Activated CD4-positive, alpha-beta T cell treated with anti-CD3 and anti-CD28 coated beads, Interleukin-2, amount 10 ng/mL, durations not matched to agents 7 days and 5 days (primary cell): ENCODE results near the gene TMEM30B. TPM values are rescaled to one million over a fixed set of nuclear protein-coding genes. Genes with fewer than 3 reads are reported as not detected.

Experiments
- CTCF ChIA-PET: fragments of 350-600 bp; sonication (Branson Sonifier 250); formaldehyde crosslinking; loops from one replicate; lab custom pipeline; 2021; ENCODE audit warnings: antibody characterized with exemption; lab: Charles Lee
- POLR2A ChIA-PET: fragments of 350-600 bp; sonication (Branson Sonifier 250); formaldehyde crosslinking; loops from one replicate; lab custom pipeline; 2021; ENCODE audit warnings: antibody characterized with exemption; lab: Charles Lee
- DNase-seq: peaks from one replicate; pipeline ENCODE4 v3.0.0-alpha.2; 2020
- H3K27ac Mint-ChIP-seq: one replicate; pipeline ENCODE4 v1.8.0; 2021; ENCODE audit warnings: mild to moderate bottlenecking, moderate library complexity, mixed read lengths
- H3K27me3 Mint-ChIP-seq: one replicate; pipeline ENCODE4 v1.8.0; 2021; ENCODE audit warnings: mixed read lengths
- H3K36me3 Mint-ChIP-seq: one replicate; pipeline ENCODE4 v1.8.0; 2021; ENCODE audit warnings: low read depth, mixed read lengths
- H3K4me1 Mint-ChIP-seq: one replicate; pipeline ENCODE4 v1.8.0; 2021; ENCODE audit warnings: mixed read lengths
- H3K4me3 Mint-ChIP-seq: one replicate; pipeline ENCODE4 v1.8.0; 2021; ENCODE audit warnings: mild to moderate bottlenecking, moderate library complexity, mixed read lengths
- H3K9me3 Mint-ChIP-seq: one replicate; pipeline ENCODE4 v1.8.0; 2021; ENCODE audit warnings: mixed read lengths
- total RNA-seq, 2 experiments: library from RNA; stranded (reverse); gene quantifications; one replicate each; pipeline ENCODE4 v1.2.3, GENCODE V29; 2021

The TMEM30B gene
- total RNA-seq, 2 experiments from 2014 or later = 0.30 to 0.42 TPM

- ChIA-PET POLR2A (no interaction called here), CTCF (no interaction called here)
- Mint-ChIP-seq H3K27me3 (peaks cover 50% of the 10 kb centered on the region), H3K4me3 (no peak overlapping the region), H3K9me3 (no peaks in the 10 kb centered on the region), H3K27ac (no peak overlapping the region), H3K4me1 (no peaks in the 10 kb centered on the region), H3K36me3 (no peaks in the 10 kb centered on the region)
- DNase-seq = no peak
These were observed 20.0 kb downstream of the TMEM30B start for GRCh38 chr14:61260939-61261776.

- H3K9me3 Mint-ChIP-seq = no peaks in the 10 kb centered on the region
- peaks cover 44% of the 10 kb centered on the region for H3K27me3 Mint-ChIP-seq
- no peaks in the 10 kb centered on the region for H3K4me1 Mint-ChIP-seq
- no peak overlapping the region for H3K4me3 Mint-ChIP-seq
- ChIA-PET CTCF (interaction anchor here (1.0 kb wide), 1 partner anchor 20 kb away, joined by 3 read pairs; no protein-coding TSS in a partner anchor), POLR2A (no interaction called here)
- no peaks in the 10 kb centered on the region for H3K36me3 Mint-ChIP-seq
- DNase-seq = no peak
- H3K27ac Mint-ChIP-seq = no peak overlapping the region
These were observed 22.2 kb downstream of the TMEM30B start for GRCh38 chr14:61258985-61259384.

GRCh38 chr14:61257469-61258057 lies 23.6 kb downstream of the TMEM30B start:
- Mint-ChIP-seq H3K9me3 (no peaks in the 10 kb centered on the region), H3K36me3 (no peaks in the 10 kb centered on the region), H3K4me3 (no peak overlapping the region), H3K4me1 (peaks cover 2% of the 10 kb centered on the region), H3K27me3 (peaks cover 43% of the 10 kb centered on the region), H3K27ac (no peak overlapping the region)
- CTCF ChIA-PET = interaction anchor here (0.7 to 1.8 kb wide), 5 partner anchors 23 to 1710 kb away, joined by 3 to 4 read pairs (median 3); partner anchors contain the start of gene TMEM30B
- POLR2A ChIA-PET = no interaction called here
- DNase-seq = no peak

- no peak for DNase-seq
- no peaks in the 10 kb centered on the region for H3K9me3 Mint-ChIP-seq
- H3K4me3 Mint-ChIP-seq = no peak overlapping the region
- ChIA-PET CTCF (interaction anchor here (0.7 to 1.8 kb wide), 5 partner anchors 24 to 1710 kb away, joined by 3 to 4 read pairs (median 3); partner anchors contain the start of gene TMEM30B), POLR2A (no interaction called here)
- H3K4me1 Mint-ChIP-seq = peaks cover 2% of the 10 kb centered on the region
- H3K27me3 Mint-ChIP-seq = peaks cover 38% of the 10 kb centered on the region
- H3K27ac Mint-ChIP-seq = no peak overlapping the region
- no peaks in the 10 kb centered on the region for H3K36me3 Mint-ChIP-seq
These were observed 24.2 kb downstream of the TMEM30B start for GRCh38 chr14:61256826-61257468.

- Mint-ChIP-seq H3K4me3 (no peak overlapping the region), H3K27ac (no peak overlapping the region), H3K9me3 (no peaks in the 10 kb centered on the region), H3K27me3 (peaks cover 43% of the 10 kb centered on the region), H3K4me1 (peaks cover 2% of the 10 kb centered on the region), H3K36me3 (no peaks in the 10 kb centered on the region)
- no peak for DNase-seq
- CTCF ChIA-PET = no interaction called here
- POLR2A ChIA-PET = no interaction called here
These were observed 25.2 kb downstream of the TMEM30B start for GRCh38 chr14:61255968-61256367.

GRCh38 chr14:61254808-61255526 lies 26.2 kb downstream of the TMEM30B start:
- no peak overlapping the region for H3K27ac Mint-ChIP-seq
- CTCF ChIA-PET = no interaction called here
- H3K4me1 Mint-ChIP-seq = peaks cover 2% of the 10 kb centered on the region
- POLR2A ChIA-PET = no interaction called here
- no peak for DNase-seq
- no peak overlapping the region for H3K4me3 Mint-ChIP-seq
- no peaks in the 10 kb centered on the region for H3K36me3 Mint-ChIP-seq
- H3K27me3 Mint-ChIP-seq = peaks cover 39% of the 10 kb centered on the region
- H3K9me3 Mint-ChIP-seq = no peaks in the 10 kb centered on the region

GRCh38 chr14:61253064-61253738 lies 27.9 kb downstream of the TMEM30B start:
- no peak overlapping the region for H3K4me3 Mint-ChIP-seq
- H3K4me1 Mint-ChIP-seq = peaks cover 4% of the 10 kb centered on the region
- ChIA-PET POLR2A (no interaction called here), CTCF (interaction anchor here (0.6 to 1.6 kb wide), 4 partner anchors 33 to 616 kb away, joined by 3 to 6 read pairs (median 3); no protein-coding TSS in a partner anchor)
- H3K36me3 Mint-ChIP-seq = no peaks in the 10 kb centered on the region
- no peak for DNase-seq
- peaks cover 26% of the 10 kb centered on the region for H3K27me3 Mint-ChIP-seq
- H3K27ac Mint-ChIP-seq = no peak overlapping the region
- no peaks in the 10 kb centered on the region for H3K9me3 Mint-ChIP-seq

- no peaks in the 10 kb centered on the region for H3K36me3 Mint-ChIP-seq
- CTCF ChIA-PET = interaction anchor here (0.7 to 1.7 kb wide), 5 partner anchors 10 to 627 kb away, joined by 3 to 6 read pairs (median 3); no protein-coding TSS in a partner anchor
- POLR2A ChIA-PET = no interaction called here
- peaks cover 24% of the 10 kb centered on the region for H3K27me3 Mint-ChIP-seq
- no peak overlapping the region for H3K27ac Mint-ChIP-seq
- DNase-seq = peak; percentile 73
- no peaks in the 10 kb centered on the region for H3K9me3 Mint-ChIP-seq
- peaks cover 10% of the 10 kb centered on the region for H3K4me1 Mint-ChIP-seq
- H3K4me3 Mint-ChIP-seq = no peak overlapping the region
These were observed 28.6 kb downstream of the TMEM30B start for GRCh38 chr14:61252369-61253063.

- ChIA-PET POLR2A (no interaction called here), CTCF (no interaction called here)
- H3K9me3 Mint-ChIP-seq = no peaks in the 10 kb centered on the region
- H3K27me3 Mint-ChIP-seq = peaks cover 18% of the 10 kb centered on the region
- no peak overlapping the region for H3K27ac Mint-ChIP-seq
- H3K4me3 Mint-ChIP-seq = no peak overlapping the region
- H3K4me1 Mint-ChIP-seq = peaks cover 10% of the 10 kb centered on the region
- DNase-seq = no peak
- no peaks in the 10 kb centered on the region for H3K36me3 Mint-ChIP-seq
These were observed 31.1 kb downstream of the TMEM30B start for GRCh38 chr14:61250063-61250462.

GRCh38 chr14:61247935-61248334 lies 33.2 kb downstream of the TMEM30B start:
- no peaks in the 10 kb centered on the region for H3K9me3 Mint-ChIP-seq

GRCh38 chr14:61246721-61247120 lies 34.4 kb downstream of the TMEM30B start:
- Mint-ChIP-seq H3K9me3 (peaks cover under 1% of the 10 kb centered on the region), H3K36me3 (no peaks in the 10 kb centered on the region), H3K4me3 (no peak overlapping the region), H3K27me3 (peaks cover 7% of the 10 kb centered on the region), H3K4me1 (peaks cover 8% of the 10 kb centered on the region), H3K27ac (no peak overlapping the region)
- DNase-seq = no peak
- ChIA-PET CTCF (interaction anchor here (0.6 kb wide), 1 partner anchor 624 kb away, joined by 3 read pairs; no protein-coding TSS in a partner anchor), POLR2A (no interaction called here)

More at GRCh38 chr14:61247935-61248334, 33.2 kb downstream of the TMEM30B start:
- CTCF ChIA-PET = no interaction called here
- peaks cover 10% of the 10 kb centered on the region for H3K4me1 Mint-ChIP-seq
- POLR2A ChIA-PET = no interaction called here
- no peak for DNase-seq
- peak overlapping the region; percentile 5 for H3K27ac Mint-ChIP-seq
- no peak overlapping the region for H3K4me3 Mint-ChIP-seq
- peaks cover 11% of the 10 kb centered on the region for H3K27me3 Mint-ChIP-seq
- H3K36me3 Mint-ChIP-seq = no peaks in the 10 kb centered on the region
